A549 (cell line): ENCODE results near the gene CEP290.

ENCODE experiments used
- CHD2 ChIP-seq: fragments of 150-350 bp; IDR thresholded peaks from 2 replicates; pipeline ENCODE4 v1.6.1; 2014; ENCODE audit warnings: low read length; ENCODE audit not compliant: partially characterized antibody
- EP300 ChIP-seq, 2 experiments: fragments of >200 bp; sonication (Bioruptor Twin); formaldehyde crosslinking; IDR thresholded peaks; 2 replicates in 1 of 2; 3 replicates in 1 of 2; pipeline ENCODE4 v1.6.1; 2016 to 2017
- TF ChIP-seq, protein P1 (sequence below): fragments of >200 bp; sonication (Bioruptor Twin); formaldehyde crosslinking; IDR thresholded peaks from 3 replicates; pipeline ENCODE4 v1.5.1; 2016
- TF ChIP-seq, protein P2 (sequence below): fragments of 250-450 bp; sonication (Bioruptor Pico); IDR thresholded peaks from 2 replicates; pipeline ENCODE4 v1.5.0; 2020; ENCODE audit warnings: low read depth, mild to moderate bottlenecking, moderate library complexity

DNA sequence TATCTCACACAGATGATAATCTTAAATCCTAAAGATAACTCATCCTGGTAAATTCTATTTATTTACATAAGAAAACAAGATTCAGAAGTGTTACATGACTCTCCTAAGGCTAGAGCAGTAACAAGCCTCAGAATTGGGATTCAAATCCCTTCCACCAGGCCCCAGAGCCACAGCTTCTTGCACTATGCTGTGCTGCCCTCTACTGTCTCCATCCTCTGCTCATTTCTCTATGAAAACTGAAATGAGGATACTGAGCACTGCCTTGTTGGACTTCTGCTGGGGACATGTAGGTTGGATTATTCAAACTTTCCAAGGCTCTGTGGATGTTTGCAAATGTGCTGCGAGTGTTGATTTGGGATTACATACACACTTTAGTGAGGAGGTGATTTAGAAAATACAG, 89.2 kb downstream of the CEP290 start:
- TF ChIP-seq CHD2 = no peak
- TF ChIP-seq EP300 (IDR thresholded peaks at IDR 0.05) = no peak
- TF ChIP-seq, protein P1, sequence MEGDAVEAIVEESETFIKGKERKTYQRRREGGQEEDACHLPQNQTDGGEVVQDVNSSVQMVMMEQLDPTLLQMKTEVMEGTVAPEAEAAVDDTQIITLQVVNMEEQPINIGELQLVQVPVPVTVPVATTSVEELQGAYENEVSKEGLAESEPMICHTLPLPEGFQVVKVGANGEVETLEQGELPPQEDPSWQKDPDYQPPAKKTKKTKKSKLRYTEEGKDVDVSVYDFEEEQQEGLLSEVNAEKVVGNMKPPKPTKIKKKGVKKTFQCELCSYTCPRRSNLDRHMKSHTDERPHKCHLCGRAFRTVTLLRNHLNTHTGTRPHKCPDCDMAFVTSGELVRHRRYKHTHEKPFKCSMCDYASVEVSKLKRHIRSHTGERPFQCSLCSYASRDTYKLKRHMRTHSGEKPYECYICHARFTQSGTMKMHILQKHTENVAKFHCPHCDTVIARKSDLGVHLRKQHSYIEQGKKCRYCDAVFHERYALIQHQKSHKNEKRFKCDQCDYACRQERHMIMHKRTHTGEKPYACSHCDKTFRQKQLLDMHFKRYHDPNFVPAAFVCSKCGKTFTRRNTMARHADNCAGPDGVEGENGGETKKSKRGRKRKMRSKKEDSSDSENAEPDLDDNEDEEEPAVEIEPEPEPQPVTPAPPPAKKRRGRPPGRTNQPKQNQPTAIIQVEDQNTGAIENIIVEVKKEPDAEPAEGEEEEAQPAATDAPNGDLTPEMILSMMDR = peak; percentile 69
- TF ChIP-seq, protein P2, sequence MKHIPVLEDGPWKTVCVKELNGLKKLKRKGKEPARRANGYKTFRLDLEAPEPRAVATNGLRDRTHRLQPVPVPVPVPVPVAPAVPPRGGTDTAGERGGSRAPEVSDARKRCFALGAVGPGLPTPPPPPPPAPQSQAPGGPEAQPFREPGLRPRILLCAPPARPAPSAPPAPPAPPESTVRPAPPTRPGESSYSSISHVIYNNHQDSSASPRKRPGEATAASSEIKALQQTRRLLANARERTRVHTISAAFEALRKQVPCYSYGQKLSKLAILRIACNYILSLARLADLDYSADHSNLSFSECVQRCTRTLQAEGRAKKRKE (CRISPR knock-in tag) = no peak
